Nucleus accumbens (tissue), 56 donors: ENCODE measurements around the gene PODXL.
"Not testable (repeated sequence)": the region's sequence is repeated elsewhere in the genome, so short reads cannot be mapped to it uniquely, and the experiment has no call there.

Experiments used
- DNase-seq, 56 donors: peaks; one replicate each; lab custom pipeline; 2025; lab: John Stamatoyannopoulos, UW

The PODXL gene

GRCh38 chr7:131498237-131498885 is 58.1 kb downstream of the PODXL start:
- DNase-seq = no peak

- DNase-seq = no peak
These were observed 59.0 kb downstream of the PODXL start for GRCh38 chr7:131497454-131497853.

- no peak for DNase-seq
These were observed 60.5 kb downstream of the PODXL start for GRCh38 chr7:131495669-131496498.

- DNase-seq = no peak
These were observed 62.2 kb downstream of the PODXL start for GRCh38 chr7:131494182-131494581.

- no peak for DNase-seq
These were observed 62.8 kb downstream of the PODXL start for GRCh38 chr7:131493581-131493980.

- DNase-seq = no peak
These were observed 63.3 kb downstream of the PODXL start for GRCh38 chr7:131493081-131493480.

GRCh38 chr7:131489881-131490280 is 66.5 kb downstream of the PODXL start:
- no peak for DNase-seq

- DNase-seq = no peak
These were observed 67.2 kb downstream of the PODXL start for GRCh38 chr7:131489196-131489595.

- DNase-seq = no peak
These were observed 68.1 kb downstream of the PODXL start for GRCh38 chr7:131488361-131488760.

- DNase-seq = no peak
These were observed 69.2 kb downstream of the PODXL start for GRCh38 chr7:131487217-131487616.

- DNase-seq = no peak
These were observed 70.1 kb downstream of the PODXL start for GRCh38 chr7:131486346-131486745.

- no peak for DNase-seq
These were observed 72.8 kb downstream of the PODXL start for GRCh38 chr7:131483586-131483985.

- DNase-seq = no peak
These were observed 73.6 kb downstream of the PODXL start for GRCh38 chr7:131482800-131483199.

- DNase-seq = no peak
These were observed 75.8 kb downstream of the PODXL start for GRCh38 chr7:131480384-131481315.

- DNase-seq = no peak
These were observed 79.7 kb downstream of the PODXL start for GRCh38 chr7:131476740-131477139.

- DNase-seq = no peak
These were observed 85.0 kb downstream of the PODXL start for GRCh38 chr7:131471250-131472004.

GRCh38 chr7:131467788-131468187 is 88.6 kb downstream of the PODXL start:
- DNase-seq = no peak

GRCh38 chr7:131466735-131467365 is 89.6 kb downstream of the PODXL start:
- no peak for DNase-seq

GRCh38 chr7:131462715-131463114 is 93.7 kb downstream of the PODXL start:
- DNase-seq = not testable (repeated sequence)

GRCh38 chr7:131462059-131462458 is 94.4 kb downstream of the PODXL start:
- no peak for DNase-seq
